GM18907 (cell line): Measurements from ENCODE around the gene TBC1D16.
A peak's percentile ranks its signal among the peaks of the same experiment; 100 is the strongest.
"Not testable (repeated sequence)": the region's sequence is repeated elsewhere in the genome, so short reads cannot be mapped to it uniquely, and the experiment has no call there.

Source experiments
- ATAC-seq: cut with Tn5 transposase; IDR thresholded peaks from one replicate; pipeline ENCODE4 v1.9.1; 2021; ENCODE audit warnings: mild to moderate bottlenecking, moderate library complexity; ENCODE audit not compliant: unreplicated experiment

Gene TBC1D16

GRCh38 chr17:80005360-80006338 is 30.0 kb downstream of the TBC1D16 start:
- no peak for ATAC-seq

- ATAC-seq: no peak
Observed at GRCh38 chr17:80003969-80004368, 31.7 kb downstream of the TBC1D16 start.

GRCh38 chr17:80002690-80003490 is 32.8 kb downstream of the TBC1D16 start:
- no peak for ATAC-seq

- ATAC-seq: no peak
Observed at GRCh38 chr17:80002070-80002641, 33.5 kb downstream of the TBC1D16 start.

GRCh38 chr17:80000981-80001775 is 34.5 kb downstream of the TBC1D16 start:
- ATAC-seq: no peak

- ATAC-seq: no peak
Observed at GRCh38 chr17:80000136-80000535, 35.5 kb downstream of the TBC1D16 start.

- ATAC-seq: peak; percentile 69
Observed at GRCh38 chr17:79997011-79997660, 38.5 kb downstream of the TBC1D16 start.

- ATAC-seq: no peak
Observed at GRCh38 chr17:79996291-79996690, 39.4 kb downstream of the TBC1D16 start.

- ATAC-seq: no peak
Observed at GRCh38 chr17:79995696-79996095, 40.0 kb downstream of the TBC1D16 start.

GRCh38 chr17:79994602-79995001 is 41.1 kb downstream of the TBC1D16 start:
- no peak for ATAC-seq

GRCh38 chr17:79994228-79994569 is 41.5 kb downstream of the TBC1D16 start:
- not testable (repeated sequence) for ATAC-seq

GRCh38 chr17:79993390-79994227 is 42.1 kb downstream of the TBC1D16 start:
- ATAC-seq: no peak

GRCh38 chr17:79992649-79993389 is 42.9 kb downstream of the TBC1D16 start:
- ATAC-seq: no peak

GRCh38 chr17:79991924-79992648 is 43.6 kb downstream of the TBC1D16 start:
- ATAC-seq: no peak

GRCh38 chr17:79991140-79991923 is 44.3 kb downstream of the TBC1D16 start:
- ATAC-seq: no peak

GRCh38 chr17:79990704-79991103 is 45.0 kb downstream of the TBC1D16 start:
- ATAC-seq: no peak

- ATAC-seq: no peak
Observed at GRCh38 chr17:79990051-79990592, 45.5 kb downstream of the TBC1D16 start.
